ENCODE results near the gene LRRC8D. TPM values are rescaled to one million over a fixed set of nuclear protein-coding genes. Genes with fewer than 3 reads are reported as not detected.

Gene LRRC8D
- total RNA-seq, 1 experiment from 2014 or later, result 19.6 TPM

DNA sequence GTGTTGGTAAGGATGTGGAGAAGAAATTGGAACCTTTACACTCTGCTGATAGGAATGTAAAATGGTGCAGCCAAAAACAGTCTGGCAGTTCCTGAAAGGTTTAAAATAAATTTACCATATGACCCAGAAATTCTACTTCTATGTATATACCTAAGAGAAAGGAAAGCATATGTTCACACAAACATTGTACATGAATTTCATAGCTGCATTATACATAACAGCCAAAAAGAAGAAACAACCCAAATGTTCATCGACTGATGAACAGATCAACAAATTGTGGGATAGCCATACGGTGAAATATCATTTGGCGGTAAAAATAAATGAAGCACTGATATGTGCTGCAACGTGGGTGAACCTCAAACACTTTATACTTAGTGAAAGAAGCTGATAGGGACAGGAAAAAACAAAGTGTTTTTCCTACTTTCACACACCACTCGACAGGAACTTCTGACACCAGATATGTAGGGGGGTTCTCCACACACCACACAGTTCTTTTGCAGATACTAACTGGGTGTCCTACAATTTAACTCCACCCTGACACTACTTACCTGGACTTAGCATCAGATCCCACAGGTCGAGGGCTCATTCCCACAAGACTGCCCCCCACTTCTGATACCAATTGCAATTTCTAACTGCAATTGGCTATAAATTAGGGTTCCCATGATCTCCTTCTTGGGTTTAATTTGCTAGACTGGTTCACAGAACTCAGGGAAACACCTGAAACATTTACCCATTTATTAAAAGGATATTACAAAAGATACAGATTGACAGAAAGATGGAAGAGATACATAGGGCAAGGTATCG, 138.2 kb downstream of the LRRC8D start:
- H3K4me2 ChIP-seq (ENCODE audit: low read length), result no peak overlapping the region
- no peak overlapping the region for H3K9ac ChIP-seq (ENCODE audit: low read length)
- no peak overlapping the region for H3K4me3 ChIP-seq (ENCODE audit: low read length)
- no peak for DNase-seq
- H3K9me3 ChIP-seq (ENCODE audit: low read length), result no peaks in the 10 kb centered on the region
- POLR2A ChIA-PET (ENCODE audit: unreplicated experiment), result no interaction called here
- ATAC-seq, result no peak
- H3K9me2 ChIP-seq (replicated peaks; ENCODE audit: low read length), result no peaks in the 10 kb centered on the region
- no peak overlapping the region for H2AFZ ChIP-seq (ENCODE audit: low read length)
- CTCF ChIA-PET, result no interaction called here
- no peaks in the 10 kb centered on the region for H4K20me1 ChIP-seq (ENCODE audit: low read length)
- H3F3A ChIP-seq (ENCODE audit: low read length, unreplicated experiment), result no peaks in the 10 kb centered on the region
- no TSS peak for BruUV-seq (replicated peaks)
- H3K79me2 ChIP-seq (ENCODE audit: low read length), result no peaks in the 10 kb centered on the region
- intact Hi-C loops (cut with micrococcal nuclease), result no loop called here
- no peak for TF ChIP-seq EZH2 (IDR thresholded peaks at IDR 0.05; ENCODE audit: low read length, unreplicated experiment)
- no peak for TF ChIP-seq EZH2phosphoT487 (IDR thresholded peaks at IDR 0.05; ENCODE audit: borderline replicate concordance, low read length)
- no peak overlapping the region for H3K27ac ChIP-seq (ENCODE audit: low read length)
- no peaks in the 10 kb centered on the region for H3K36me3 ChIP-seq (ENCODE audit: low read depth, low read length)
- no peaks in the 10 kb centered on the region for H3K27me3 ChIP-seq (ENCODE audit: low read length)
- peaks cover 22% of the 10 kb centered on the region for H3K4me1 ChIP-seq (ENCODE audit: insufficient read depth, low read length)

DNA sequence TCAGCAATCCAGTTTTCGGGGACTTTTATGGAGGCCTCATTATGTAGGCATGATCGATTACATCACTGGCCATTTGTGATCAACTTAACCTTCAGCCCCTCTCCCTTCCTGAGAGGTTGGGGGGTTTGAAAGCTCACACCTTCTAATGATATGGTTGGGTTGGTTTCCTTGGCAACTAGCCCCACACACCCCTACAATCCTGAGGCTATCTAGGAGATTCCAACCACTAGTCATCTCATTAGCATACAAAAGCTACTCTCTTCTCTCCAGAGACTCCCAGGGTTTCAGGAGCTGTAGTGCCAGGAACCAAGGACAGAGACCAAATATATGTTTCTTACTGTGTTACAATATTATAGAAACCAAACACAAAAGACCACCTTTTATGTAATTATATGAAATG, 138.9 kb downstream of the LRRC8D start:
- CTCF ChIA-PET, result no interaction called here
- Histone ChIP-seq H3K36me3 (ENCODE audit: low read depth, low read length) (no peaks in the 10 kb centered on the region), H3K9me3 (ENCODE audit: low read length) (no peaks in the 10 kb centered on the region), H3K4me2 (ENCODE audit: low read length) (no peak overlapping the region), H3K27me3 (ENCODE audit: low read length) (no peaks in the 10 kb centered on the region), H3K79me2 (ENCODE audit: low read length) (no peaks in the 10 kb centered on the region), H3K4me3 (ENCODE audit: low read length) (no peak overlapping the region), H3F3A (ENCODE audit: low read length, unreplicated experiment) (no peaks in the 10 kb centered on the region), H3K27ac (ENCODE audit: low read length) (no peak overlapping the region), H3K4me1 (ENCODE audit: insufficient read depth, low read length) (peaks cover 15% of the 10 kb centered on the region), H2AFZ (ENCODE audit: low read length) (no peak overlapping the region), H4K20me1 (ENCODE audit: low read length) (no peaks in the 10 kb centered on the region), H3K9ac (ENCODE audit: low read length) (no peak overlapping the region), H3K9me2 (replicated peaks; ENCODE audit: low read length) (no peaks in the 10 kb centered on the region)
- no peak for TF ChIP-seq EZH2 (IDR thresholded peaks at IDR 0.05; ENCODE audit: low read length, unreplicated experiment)
- no peak for TF ChIP-seq EZH2phosphoT487 (IDR thresholded peaks at IDR 0.05; ENCODE audit: borderline replicate concordance, low read length)
- TF ChIP-seq, protein P1, sequence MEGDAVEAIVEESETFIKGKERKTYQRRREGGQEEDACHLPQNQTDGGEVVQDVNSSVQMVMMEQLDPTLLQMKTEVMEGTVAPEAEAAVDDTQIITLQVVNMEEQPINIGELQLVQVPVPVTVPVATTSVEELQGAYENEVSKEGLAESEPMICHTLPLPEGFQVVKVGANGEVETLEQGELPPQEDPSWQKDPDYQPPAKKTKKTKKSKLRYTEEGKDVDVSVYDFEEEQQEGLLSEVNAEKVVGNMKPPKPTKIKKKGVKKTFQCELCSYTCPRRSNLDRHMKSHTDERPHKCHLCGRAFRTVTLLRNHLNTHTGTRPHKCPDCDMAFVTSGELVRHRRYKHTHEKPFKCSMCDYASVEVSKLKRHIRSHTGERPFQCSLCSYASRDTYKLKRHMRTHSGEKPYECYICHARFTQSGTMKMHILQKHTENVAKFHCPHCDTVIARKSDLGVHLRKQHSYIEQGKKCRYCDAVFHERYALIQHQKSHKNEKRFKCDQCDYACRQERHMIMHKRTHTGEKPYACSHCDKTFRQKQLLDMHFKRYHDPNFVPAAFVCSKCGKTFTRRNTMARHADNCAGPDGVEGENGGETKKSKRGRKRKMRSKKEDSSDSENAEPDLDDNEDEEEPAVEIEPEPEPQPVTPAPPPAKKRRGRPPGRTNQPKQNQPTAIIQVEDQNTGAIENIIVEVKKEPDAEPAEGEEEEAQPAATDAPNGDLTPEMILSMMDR (conservative IDR thresholded peaks at IDR 0.05; ENCODE audit: low read depth, low read length), result no peak
- no TSS peak for BruUV-seq (replicated peaks)
- DNase-seq (no peak), ATAC-seq (no peak)
- intact Hi-C loops (cut with micrococcal nuclease), result no loop called here
- POLR2A ChIA-PET (ENCODE audit: unreplicated experiment), result no interaction called here

DNA sequence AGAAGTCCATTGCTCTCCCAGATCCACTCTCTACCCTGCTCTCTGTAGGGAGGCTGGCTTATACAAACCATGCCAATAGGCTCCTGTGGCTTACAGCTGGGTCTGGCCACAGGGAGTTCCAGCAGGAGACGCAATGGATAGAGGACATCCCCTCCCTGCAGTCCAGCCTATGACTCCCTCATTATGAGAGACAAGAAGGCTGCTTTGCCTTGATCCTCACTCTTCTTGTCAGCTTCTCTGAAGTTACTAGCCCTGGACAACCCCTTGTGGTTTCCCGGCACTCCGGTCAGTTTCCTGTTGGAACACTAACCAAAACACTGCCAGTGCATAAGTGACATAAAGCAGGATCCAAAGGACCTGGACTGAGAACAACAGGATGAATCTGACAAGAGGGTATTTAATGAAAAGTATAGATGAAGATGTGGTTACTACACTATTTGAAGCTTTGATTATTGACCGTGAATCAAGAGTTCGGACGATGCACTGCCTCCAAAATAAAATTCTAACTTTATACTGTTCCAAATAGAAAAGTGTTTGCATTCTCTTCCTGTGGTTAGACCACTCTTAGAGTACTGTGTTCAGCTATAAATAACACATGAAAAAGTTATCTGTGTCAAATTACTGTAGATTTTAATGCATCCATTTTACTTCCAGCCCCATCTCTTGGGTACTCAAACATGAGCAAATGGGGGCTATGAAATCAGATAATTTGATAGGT, 141.4 kb downstream of the LRRC8D start:
- no peak for DNase-seq
- no peaks in the 10 kb centered on the region for H3K9me2 ChIP-seq (replicated peaks; ENCODE audit: low read length)
- TF ChIP-seq EZH2phosphoT487 (IDR thresholded peaks at IDR 0.05; ENCODE audit: borderline replicate concordance, low read length) (no peak), EZH2 (IDR thresholded peaks at IDR 0.05; ENCODE audit: low read length, unreplicated experiment) (no peak)
- TF ChIP-seq, protein P1 (conservative IDR thresholded peaks at IDR 0.05; ENCODE audit: low read depth, low read length), result no peak
- H3K4me2 ChIP-seq (ENCODE audit: low read length), result no peak overlapping the region
- ATAC-seq, result no peak
- no peak overlapping the region for H3K27ac ChIP-seq (ENCODE audit: low read length)
- H3K36me3 ChIP-seq (ENCODE audit: low read depth, low read length), result no peaks in the 10 kb centered on the region
- H3K79me2 ChIP-seq (ENCODE audit: low read length), result no peaks in the 10 kb centered on the region
- peaks cover 11% of the 10 kb centered on the region for H3K4me1 ChIP-seq (ENCODE audit: insufficient read depth, low read length)
- H3K9ac ChIP-seq (ENCODE audit: low read length), result no peak overlapping the region
- no peaks in the 10 kb centered on the region for H3F3A ChIP-seq (ENCODE audit: low read length, unreplicated experiment)
- no peak overlapping the region for H3K4me3 ChIP-seq (ENCODE audit: low read length)
- H3K9me3 ChIP-seq (ENCODE audit: low read length), result no peaks in the 10 kb centered on the region
- no peak overlapping the region for H2AFZ ChIP-seq (ENCODE audit: low read length)
- H3K27me3 ChIP-seq (ENCODE audit: low read length), result no peaks in the 10 kb centered on the region
- ChIA-PET POLR2A (ENCODE audit: unreplicated experiment) (no interaction called here), CTCF (no interaction called here)
- H4K20me1 ChIP-seq (ENCODE audit: low read length), result no peaks in the 10 kb centered on the region
- intact Hi-C loops (cut with micrococcal nuclease), result no loop called here
- BruUV-seq (replicated peaks), result no TSS peak
